NCI-H1048 (cell line): ENCODE results near the gene UBA7.
"Not testable (repeated sequence)": the region's sequence is repeated elsewhere in the genome, so short reads cannot be mapped to it uniquely, and the experiment has no call there.

Source experiments
- DNase-seq: peaks from one replicate; lab custom pipeline; 2025; lab: John Stamatoyannopoulos, UW

The UBA7 gene

DNA sequence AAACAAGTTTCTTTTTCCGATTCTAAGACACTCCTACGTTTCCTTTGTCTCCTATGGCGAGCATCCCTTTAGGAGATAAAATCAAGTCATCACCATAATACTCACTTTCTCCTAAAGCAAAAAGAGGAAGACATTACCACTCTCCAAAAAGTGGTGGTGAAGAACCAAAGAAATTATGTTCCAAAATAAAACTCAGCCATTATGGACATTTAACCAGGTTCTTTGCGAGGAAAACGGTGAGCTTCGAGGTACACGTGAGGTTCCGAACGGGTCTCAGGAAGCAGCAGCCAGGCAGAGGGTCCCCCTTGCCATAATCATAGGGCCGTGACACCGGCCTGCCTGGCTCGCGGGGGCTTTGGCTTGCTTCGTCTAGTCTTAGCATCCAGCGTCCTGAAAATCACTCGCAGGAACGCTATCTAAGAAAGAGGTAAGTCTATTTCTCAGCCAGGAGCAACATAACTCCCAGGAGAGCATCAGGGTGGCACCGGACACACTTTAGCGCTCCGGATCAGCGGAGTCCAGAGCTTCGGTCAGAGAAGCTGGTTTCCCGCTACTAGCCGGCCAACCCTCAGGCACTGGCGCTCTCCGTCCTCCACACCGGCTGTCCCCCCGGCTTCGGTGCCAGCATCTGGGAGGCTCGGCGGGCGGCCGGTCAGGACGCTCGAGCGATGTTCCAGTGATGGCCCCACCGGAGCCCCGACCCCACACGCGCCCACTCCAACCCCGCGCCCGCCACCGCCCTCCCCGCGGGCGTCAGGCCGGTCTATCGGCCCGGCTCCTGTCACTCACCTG, 28.0 kb downstream of the UBA7 start:
- DNase-seq, result no peak

DNA sequence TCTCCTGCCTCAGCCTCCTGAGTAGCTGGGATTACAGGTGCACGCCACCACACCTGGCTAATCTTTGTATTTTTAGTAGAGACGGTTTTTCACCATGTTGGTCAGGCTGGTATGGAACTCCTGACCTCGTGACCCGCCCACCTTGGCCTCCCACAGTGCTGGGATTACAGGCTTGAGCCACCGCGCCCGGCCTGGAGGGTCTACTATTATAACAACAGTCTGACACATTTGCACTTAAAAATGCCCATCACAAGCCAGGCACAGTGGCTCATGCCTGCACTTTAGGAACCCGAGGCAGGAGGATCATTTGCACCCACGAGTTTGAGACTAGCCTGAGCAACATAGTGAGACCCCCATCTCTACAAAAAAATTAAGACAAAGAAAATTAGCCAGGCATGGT, 31.5 kb downstream of the UBA7 start:
- not testable (repeated sequence) for DNase-seq

DNA sequence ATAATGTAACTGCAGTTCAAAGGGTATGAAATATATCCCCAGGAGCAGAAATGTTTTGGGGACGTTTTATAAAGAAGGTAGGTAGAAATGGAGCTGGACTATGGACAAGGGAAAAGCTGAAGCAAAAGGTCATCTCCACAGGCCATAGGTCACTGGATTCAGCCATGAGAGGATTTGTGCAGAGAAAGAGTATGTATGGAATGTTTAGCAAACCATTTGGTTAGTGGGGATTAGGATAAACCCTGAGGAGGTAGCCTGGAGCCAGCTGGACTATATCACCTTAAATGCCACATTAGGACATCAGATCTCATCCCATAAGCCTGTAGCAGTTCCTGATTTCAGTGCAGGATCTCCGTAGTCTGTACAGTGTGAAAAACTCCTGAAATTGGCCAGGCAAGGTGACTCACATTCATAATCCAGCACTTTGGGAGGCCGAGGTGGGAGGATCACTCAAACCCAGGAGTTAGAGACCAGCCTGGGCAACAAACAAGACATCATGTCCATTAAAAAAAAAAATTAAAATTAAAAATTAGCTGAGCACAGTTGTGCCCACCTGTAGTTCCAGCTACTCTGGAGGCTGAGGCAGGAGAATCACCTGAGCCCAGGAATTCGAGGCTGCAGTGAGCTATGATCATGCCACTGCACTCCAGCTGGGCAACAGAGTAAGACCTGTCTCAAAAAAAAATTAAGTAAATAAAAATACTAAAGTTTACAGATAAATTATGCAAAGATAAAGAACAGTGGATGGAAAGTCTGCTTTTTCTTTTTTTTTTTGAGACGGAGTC, 32.1 kb downstream of the UBA7 start:
- DNase-seq, result no peak

- DNase-seq, result not testable (repeated sequence)
These were observed 32.8 kb downstream of the UBA7 start for GRCh38 chr3:49780975-49781365.

- no peak for DNase-seq
These were observed 33.4 kb downstream of the UBA7 start for GRCh38 chr3:49780080-49780974.

DNA sequence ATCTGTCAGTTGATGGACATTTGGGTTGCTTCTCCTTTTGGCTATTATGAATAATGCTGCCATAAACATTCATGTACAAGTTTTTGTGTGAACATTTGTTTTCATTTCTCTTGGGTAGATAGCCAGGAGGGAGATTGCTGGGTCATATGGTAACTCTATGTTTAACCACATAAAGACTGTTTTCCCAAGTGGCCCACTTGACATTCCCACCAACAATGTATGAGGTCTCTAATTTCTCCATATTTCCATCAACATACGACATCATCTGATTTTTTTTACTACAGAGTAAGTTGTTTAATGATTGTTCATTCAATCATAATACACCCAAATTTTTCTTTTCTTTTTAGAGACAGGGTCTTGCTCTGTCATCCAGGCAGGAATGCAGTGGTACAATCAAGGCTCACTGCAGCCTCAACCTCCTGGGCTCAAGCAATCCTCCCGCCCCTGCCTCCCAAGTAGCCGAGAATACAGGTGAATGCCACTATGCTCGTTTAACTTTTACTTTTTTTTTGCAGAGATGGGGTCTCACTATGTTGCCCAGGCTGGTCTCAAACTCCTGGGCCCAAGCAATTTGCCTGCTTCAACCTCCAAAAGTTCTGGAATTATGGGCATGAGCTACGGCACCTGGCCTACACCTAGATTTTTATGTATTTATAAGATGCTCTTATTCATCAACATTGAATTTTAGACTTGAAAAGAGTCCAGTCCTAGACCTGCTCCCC, 34.2 kb downstream of the UBA7 start:
- no peak for DNase-seq

DNA sequence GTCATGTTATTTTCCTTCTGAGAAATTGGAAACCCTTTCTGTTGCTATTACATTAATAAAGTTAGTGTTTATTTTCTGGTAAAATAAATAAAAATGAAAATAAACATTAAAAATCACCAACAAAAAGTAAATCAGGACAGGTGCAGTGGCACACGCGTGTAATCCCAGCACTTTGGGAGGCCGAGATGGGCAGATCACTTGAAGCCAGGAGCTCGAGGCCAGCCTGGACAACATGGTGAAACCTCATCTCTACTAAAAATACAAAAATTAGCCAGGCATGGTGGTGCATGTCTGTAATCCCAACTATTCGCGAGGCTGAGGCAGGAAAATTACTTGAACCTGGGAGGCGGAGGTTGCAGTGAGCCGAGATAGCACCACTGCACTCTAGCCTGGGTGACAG, 37.7 kb downstream of the UBA7 start:
- not testable (repeated sequence) for DNase-seq

- DNase-seq, result no peak
These were observed 38.2 kb downstream of the UBA7 start for GRCh38 chr3:49775538-49775937.

DNA sequence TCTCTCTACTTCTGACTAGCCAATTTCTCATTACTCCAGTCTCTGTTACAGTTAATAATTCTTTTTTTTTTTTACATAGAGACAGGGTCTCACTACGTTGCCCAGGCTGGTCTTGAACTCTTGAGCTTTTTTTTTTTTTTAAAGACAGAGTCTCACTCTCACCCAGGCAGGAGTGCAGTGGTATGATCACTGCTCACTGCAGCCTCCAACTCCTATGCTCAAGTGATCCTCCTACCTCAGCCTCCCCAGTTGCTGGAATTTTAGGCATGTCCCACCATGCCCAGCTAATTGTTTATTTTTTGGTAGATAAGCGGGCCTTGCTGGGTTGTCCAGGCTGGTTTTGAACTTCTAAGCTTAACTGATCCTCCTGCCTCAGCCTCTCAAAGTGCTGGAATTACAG, 41.0 kb downstream of the UBA7 start:
- no peak for DNase-seq

DNA sequence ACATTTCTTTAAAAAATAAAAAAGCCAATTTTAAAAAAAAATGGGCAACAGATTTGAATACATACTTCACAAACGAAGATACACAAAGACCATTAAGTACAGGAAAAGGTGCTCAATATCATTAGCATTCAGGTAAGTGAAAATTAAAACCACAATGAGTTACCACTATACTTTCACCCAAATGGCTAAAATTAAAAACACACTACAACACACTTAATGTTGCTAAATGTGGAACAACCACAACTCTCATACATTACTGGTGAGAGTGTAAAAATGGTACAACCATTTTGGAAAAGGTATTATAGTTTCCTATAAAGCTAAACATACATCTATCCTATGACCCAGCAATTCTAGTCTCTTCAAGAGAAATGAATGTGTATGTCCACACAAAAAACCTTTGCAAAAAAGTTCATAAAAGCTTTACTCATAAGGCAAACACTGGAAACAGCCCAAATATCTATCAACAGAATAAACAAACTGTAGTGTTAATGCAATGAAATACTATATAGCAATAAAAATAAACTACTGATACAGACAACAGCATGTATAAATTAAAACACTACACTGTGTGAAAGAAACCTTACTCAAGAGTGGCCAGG, 42.3 kb downstream of the UBA7 start:
- DNase-seq, result no peak

GRCh38 chr3:49769926-49770325, 43.8 kb downstream of the UBA7 start:
- DNase-seq, result no peak

DNA sequence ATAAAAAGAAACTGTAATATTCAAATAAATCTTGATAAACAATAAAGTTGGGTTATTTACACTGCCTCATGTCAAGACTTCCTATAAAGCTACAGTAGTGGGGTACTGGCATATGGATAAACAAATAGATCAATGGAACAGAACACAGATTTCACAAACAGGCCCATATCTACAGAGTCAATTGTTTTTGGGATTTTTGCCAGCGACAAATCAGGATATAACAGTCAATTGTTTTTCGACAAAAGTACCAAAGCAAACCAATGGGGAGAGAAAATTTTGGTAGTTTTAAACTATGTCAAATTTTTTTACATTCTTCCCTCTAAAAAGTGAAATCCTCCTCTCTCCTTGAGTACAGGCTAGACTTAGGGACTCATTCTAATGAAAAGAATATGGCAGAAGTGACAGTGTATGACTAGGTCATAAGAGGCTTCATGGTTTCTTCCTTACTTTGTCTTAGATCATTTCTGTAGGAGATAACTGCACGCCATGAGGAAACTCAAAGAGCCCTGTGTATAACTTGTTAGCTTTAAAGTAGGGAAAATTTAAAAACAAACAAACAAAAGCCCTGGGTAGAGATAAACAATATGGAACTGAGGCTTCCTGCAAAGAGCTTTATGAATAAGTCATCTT, 44.4 kb downstream of the UBA7 start:
- no peak for DNase-seq

DNA sequence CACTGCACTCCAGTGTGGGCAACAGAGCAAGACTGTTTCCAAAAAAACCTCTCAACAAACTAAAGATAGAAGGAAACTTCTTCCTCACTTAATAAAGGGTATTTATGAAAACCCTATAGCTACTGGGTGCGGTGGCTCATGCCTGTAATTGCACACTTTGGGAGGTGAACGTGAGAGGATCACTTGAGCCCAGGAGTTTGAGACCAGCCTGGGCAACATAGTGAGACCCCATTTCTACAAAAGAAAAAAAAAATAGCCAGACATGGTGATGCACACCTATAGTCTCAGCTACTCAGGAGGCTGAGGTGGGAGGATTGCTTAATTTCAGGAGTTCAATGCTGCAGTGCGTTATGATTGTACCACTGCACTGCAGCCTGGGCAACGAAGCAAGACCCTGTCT, 49.8 kb downstream of the UBA7 start:
- DNase-seq, result no peak

GRCh38 chr3:49761661-49762060, 52.1 kb downstream of the UBA7 start:
- DNase-seq, result no peak

GRCh38 chr3:49759226-49759625, 54.5 kb downstream of the UBA7 start:
- no peak for DNase-seq

DNA sequence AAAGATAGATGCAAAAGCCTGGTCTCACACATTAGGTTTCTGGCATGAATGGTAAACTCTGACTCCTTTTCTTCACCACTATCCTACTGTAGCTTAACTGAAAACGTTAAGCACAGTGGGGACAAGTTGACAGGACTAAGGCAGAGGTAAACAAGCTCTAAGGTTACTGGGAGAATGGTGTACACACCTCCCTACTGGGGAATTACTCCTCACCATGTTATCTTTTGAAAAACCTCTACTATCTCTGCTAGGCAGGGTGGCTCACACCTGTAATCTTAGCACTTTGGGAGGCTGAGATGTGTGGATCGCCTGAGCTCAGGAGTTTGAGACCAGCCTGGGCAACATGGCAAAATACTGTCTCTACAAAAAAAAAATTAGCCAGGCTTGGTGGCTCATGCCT, 56.6 kb downstream of the UBA7 start:
- no peak for DNase-seq

DNA sequence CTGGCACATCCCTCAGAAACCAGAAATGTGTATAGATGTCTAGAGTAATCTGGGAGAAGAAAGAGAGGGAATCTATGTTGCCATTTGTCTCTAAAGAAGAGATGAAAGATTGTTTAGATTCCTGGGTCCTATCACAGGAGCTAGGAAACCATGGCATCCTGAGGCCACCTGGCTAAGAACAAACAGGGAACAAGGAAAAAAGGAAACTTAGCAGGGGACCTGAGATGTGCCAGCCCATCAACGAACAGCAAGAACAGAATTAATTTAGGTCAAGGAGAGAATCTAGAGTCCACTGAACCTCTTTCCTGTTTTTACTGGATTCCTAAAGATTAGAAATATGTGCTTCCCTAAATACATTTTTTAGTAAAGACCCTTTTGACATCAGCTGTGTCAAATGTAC, 57.7 kb downstream of the UBA7 start:
- DNase-seq, result no peak
